Liver (tissue), 3 donors: ENCODE results near the gene FRZB.
A peak's percentile ranks its signal among the peaks of the same experiment; 100 is the strongest.

ENCODE experiments used
- GABPA ChIP-seq, 2 donors: IDR thresholded peaks in 1 of 2; conservative IDR thresholded peaks in 1 of 2; 2 replicates each; pipeline ENCODE4 v1.6.1; 2016; ENCODE audit warnings: antibody characterized with exemption in 2 of 2, mild to moderate bottlenecking in 1 of 2, moderate library complexity in 1 of 2
- RAD21 ChIP-seq, 2 donors: IDR thresholded peaks; 2 replicates each; pipeline ENCODE4 v1.6.1; 2016; ENCODE audit warnings: antibody characterized with exemption in 2 of 2, mild to moderate bottlenecking in 2 of 2
- REST ChIP-seq: IDR thresholded peaks from 2 replicates; pipeline ENCODE4 v1.6.1; 2016; ENCODE audit warnings: antibody characterized with exemption, mild to moderate bottlenecking
- SP1 ChIP-seq: IDR thresholded peaks from 2 replicates; pipeline ENCODE4 v1.6.1; 2018; ENCODE audit warnings: antibody characterized with exemption, mild to moderate bottlenecking
- TAF1 ChIP-seq: conservative IDR thresholded peaks from 2 replicates; pipeline ENCODE4 v1.6.1; 2016; ENCODE audit warnings: antibody characterized with exemption, mild to moderate bottlenecking
- YY1 ChIP-seq: IDR thresholded peaks from 2 replicates; pipeline ENCODE4 v1.6.1; 2016; ENCODE audit warnings: antibody characterized with exemption, mild to moderate bottlenecking
- TF ChIP-seq, protein P1 (sequence below): fragments of 150-350 bp; IDR thresholded peaks from 2 replicates; pipeline ENCODE4 v1.5.1; 2017; ENCODE audit warnings: improper control_type of control experiment, low read depth, low read length; ENCODE audit not compliant: missing input control
- TF ChIP-seq, protein P2 (sequence below): IDR thresholded peaks from 2 replicates; pipeline ENCODE4 v1.6.1; 2016; ENCODE audit warnings: antibody characterized with exemption
- donor health status: healthy.
- donor health status: healthy.

GRCh38 chr2:182867426-182868053 is 1.1 kb upstream of the FRZB start:
- TF ChIP-seq YY1 (no peak), REST (no peak), SP1 (no peak), GABPA (IDR thresholded peaks at IDR 0.05 in 1 of 2, conservative IDR thresholded peaks at IDR 0.05 in 1 of 2) (no peak), TAF1 (no peak), RAD21 (IDR thresholded peaks at IDR 0.05) (peak in 1 of 2 donors; percentile 0)
- TF ChIP-seq, protein P1, sequence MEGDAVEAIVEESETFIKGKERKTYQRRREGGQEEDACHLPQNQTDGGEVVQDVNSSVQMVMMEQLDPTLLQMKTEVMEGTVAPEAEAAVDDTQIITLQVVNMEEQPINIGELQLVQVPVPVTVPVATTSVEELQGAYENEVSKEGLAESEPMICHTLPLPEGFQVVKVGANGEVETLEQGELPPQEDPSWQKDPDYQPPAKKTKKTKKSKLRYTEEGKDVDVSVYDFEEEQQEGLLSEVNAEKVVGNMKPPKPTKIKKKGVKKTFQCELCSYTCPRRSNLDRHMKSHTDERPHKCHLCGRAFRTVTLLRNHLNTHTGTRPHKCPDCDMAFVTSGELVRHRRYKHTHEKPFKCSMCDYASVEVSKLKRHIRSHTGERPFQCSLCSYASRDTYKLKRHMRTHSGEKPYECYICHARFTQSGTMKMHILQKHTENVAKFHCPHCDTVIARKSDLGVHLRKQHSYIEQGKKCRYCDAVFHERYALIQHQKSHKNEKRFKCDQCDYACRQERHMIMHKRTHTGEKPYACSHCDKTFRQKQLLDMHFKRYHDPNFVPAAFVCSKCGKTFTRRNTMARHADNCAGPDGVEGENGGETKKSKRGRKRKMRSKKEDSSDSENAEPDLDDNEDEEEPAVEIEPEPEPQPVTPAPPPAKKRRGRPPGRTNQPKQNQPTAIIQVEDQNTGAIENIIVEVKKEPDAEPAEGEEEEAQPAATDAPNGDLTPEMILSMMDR = no peak
- TF ChIP-seq, protein P2, sequence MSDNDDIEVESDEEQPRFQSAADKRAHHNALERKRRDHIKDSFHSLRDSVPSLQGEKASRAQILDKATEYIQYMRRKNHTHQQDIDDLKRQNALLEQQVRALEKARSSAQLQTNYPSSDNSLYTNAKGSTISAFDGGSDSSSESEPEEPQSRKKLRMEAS = no peak
